ENCODE results near the gene ANKRD29.

DNA sequence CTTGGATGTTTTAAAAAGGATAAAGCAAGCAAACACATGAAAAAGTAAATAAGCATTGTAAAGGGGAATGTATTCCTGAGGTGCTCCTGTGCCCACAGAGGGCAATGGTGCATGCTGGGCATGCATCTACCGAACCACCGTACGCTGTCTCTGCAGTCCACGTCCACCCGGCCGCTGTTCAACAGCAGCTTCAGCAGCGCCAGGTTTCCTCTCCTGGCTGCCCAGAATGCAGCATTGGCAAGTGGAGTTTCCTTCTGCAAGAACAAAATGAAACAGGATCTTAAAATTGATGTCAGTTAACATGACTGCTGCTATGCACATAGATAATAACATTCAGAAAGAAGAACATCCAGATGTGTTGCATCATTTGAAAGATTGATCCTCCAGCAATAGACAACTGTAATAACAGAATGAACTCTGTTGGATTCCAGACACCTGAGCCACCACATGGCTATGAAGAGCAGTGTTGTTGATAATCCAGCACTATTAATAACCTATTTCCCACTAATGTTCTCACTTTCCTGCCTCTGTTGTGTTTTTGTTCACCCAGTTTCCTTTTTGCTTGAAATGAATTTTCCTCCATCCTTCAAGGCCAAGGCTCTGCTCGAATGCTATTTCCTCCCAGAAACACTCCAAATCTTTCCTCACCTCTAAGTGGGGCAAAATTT is 13.6 kb downstream of the ANKRD29 start:
- no peak for TF ChIP-seq KLF9 (tag by site-specific recombination; IDR thresholded peaks at IDR 0.05; ENCODE audit: low read depth)
- TF ChIP-seq, protein P1, sequence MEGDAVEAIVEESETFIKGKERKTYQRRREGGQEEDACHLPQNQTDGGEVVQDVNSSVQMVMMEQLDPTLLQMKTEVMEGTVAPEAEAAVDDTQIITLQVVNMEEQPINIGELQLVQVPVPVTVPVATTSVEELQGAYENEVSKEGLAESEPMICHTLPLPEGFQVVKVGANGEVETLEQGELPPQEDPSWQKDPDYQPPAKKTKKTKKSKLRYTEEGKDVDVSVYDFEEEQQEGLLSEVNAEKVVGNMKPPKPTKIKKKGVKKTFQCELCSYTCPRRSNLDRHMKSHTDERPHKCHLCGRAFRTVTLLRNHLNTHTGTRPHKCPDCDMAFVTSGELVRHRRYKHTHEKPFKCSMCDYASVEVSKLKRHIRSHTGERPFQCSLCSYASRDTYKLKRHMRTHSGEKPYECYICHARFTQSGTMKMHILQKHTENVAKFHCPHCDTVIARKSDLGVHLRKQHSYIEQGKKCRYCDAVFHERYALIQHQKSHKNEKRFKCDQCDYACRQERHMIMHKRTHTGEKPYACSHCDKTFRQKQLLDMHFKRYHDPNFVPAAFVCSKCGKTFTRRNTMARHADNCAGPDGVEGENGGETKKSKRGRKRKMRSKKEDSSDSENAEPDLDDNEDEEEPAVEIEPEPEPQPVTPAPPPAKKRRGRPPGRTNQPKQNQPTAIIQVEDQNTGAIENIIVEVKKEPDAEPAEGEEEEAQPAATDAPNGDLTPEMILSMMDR (tag by site-specific recombination; IDR thresholded peaks at IDR 0.05): no peak

All from HEK293 (cell line).